Measurements from ENCODE around the gene DRD1.
"Not testable (repeated sequence)": the region's sequence is repeated elsewhere in the genome, so short reads cannot be mapped to it uniquely, and the experiment has no call there.

DRD1 gene

GRCh38 chr5:175467983-175468690 lies 24.2 kb upstream of the DRD1 start:
- no peak for DNase-seq

GRCh38 chr5:175466700-175467318 lies 22.8 kb upstream of the DRD1 start:
- DNase-seq, result no peak

- no peak for DNase-seq
Observed at GRCh38 chr5:175465282-175465681, 21.3 kb upstream of the DRD1 start.

GRCh38 chr5:175464942-175465233 lies 20.9 kb upstream of the DRD1 start:
- DNase-seq, result no peak

- DNase-seq, result peak; percentile 63
Observed at GRCh38 chr5:175464074-175464941, 20.3 kb upstream of the DRD1 start.

GRCh38 chr5:175463641-175464040 lies 19.7 kb upstream of the DRD1 start:
- peak; percentile 55 for DNase-seq

DNA sequence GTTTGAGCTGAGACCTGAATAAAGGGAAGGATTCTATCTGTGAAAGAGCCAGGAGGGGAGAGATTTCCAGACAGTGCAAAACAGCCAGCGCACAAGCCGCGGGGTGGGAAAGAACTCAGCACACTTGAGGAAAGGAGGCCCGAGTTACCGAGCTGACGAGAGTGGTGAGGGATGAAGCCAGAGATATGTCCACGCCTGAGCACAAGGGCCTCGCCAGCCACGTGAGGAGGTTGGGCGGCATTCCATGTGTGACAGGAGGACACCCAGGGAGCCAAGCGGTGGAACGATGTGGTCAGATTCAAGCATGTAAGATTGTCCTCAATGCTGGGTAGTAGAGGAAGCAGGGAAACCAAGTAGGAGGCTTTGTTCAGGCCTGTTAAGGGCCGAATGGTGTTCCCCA lies 17.4 kb upstream of the DRD1 start:
- no peak for DNase-seq

DNA sequence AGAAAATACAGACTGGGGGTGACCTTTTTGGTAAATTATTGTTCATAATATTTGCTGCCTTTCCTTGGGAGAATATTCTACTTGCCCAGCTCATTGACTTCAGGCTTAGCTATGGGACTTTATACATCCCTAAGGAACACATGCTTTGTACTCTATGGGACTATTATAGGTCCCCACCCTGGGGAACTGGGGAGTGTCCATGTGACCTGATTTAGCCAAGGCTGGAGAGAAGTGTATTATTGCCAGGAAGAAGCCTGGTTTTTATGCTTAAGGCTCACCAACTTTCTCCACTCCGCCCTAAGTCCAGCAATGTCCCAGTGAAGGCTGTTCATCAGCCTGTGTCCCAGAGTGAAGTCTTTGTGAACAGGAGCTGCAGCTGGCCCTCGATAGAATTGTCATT lies 16.6 kb upstream of the DRD1 start:
- DNase-seq, result no peak

DNA sequence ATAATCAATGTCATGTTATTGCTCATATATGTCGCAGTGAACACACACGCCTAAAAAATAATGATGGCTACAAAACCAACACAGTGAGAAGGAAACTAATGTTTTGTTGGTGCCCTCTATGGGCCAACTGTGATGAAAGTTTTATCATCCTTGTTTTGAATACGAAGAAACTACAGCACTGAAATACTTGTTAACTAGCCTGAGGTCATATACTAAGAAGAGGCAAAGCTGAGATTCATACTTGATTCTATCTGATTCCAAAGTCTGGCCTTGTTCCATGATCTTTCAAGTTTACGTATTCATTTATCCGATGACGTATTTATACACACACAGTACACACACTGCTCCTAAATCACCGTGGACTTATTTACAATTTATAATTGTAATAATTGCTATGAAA lies 16.1 kb upstream of the DRD1 start:
- DNase-seq, result peak; percentile 36

- DNase-seq, result no peak
Observed at GRCh38 chr5:175457466-175457865, 13.5 kb upstream of the DRD1 start.

DNA sequence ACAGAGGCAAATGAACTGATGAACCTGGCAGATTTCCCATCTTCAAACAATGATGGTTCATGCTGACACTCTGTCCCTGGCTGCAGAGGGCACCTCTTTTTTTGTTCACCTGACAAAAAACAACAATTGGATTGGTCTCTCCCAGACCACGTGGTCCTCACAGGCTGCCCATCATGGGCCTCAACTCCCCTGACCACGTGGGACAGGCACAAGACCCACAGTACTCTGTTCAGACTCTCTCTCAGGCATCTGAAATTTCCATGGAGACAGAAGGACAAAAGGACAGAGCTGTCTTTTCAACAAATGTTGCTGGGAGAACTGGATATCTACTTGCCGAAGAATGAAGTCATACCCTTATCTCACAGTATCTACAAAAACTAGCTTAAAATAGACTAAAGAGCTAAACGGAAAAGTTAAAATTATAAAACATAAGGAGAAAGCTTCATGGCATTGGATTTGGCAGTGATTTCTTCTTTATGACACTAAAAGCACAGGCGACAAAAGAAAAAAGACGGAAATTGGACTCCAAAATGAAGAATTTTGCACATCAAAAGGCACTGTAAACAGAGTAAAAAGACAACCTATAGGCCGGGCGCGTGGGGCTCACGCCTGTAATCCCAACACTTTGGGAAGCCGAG lies 12.2 kb upstream of the DRD1 start:
- no peak for DNase-seq

GRCh38 chr5:175454338-175454737 lies 10.4 kb upstream of the DRD1 start:
- not testable (repeated sequence) for DNase-seq

DNA sequence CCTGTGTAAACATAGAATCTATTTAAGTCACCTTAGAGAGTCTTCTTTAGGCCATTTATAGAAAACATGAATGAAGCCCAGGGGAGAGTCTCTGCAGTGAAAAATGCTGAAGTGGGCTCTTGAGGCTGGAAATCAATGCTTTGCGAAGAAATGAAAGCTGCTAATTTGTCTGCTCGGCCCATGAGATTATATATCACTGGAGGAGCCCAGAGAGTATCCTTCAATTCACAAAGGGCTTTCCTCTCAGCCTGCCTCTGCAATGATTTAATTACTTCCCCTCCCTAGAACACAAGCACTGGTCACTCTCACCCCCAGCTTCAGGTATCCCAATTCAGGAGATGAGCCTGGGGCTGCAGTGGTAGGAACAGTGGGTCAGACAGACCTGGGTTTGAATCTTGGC lies 8.2 kb upstream of the DRD1 start:
- no peak for DNase-seq

DNA sequence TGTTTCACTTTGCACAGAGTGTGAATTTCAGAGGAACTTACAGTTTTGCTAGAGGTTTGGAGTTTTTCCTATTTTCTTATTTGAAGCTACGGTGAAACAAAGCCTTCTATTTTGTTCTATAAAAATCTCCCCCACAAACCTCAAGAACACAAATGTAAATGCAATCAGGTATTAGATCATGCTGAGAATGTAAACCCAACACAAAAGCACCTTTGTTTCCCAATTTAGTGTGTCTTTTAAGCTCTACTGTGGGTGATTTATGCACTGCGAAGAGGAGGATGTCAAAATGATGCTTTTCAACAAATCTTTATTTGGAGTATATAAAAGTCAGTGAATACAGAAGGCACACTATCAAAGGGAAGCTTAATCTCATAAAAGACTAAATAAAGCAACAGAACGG lies 4.3 kb upstream of the DRD1 start:
- DNase-seq, result no peak

DNA sequence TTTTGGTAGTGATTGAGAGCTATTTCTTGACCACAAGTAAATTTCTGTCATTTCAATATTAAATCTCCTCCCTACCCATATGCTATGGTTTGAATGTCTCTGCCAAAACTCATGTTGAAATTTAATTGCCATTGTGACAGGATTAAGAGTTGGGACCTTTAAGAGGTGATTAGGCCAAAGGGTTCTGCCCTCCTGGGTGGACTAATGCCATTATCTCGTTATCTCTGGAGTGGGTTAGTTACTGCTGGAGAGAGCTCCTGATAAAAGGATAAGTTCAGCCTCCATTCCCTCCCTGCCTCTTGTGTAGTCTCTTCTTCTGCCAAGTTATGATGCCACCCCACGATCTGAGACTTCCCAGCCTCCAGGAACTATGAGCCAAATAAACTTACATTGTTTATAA lies 3.6 kb upstream of the DRD1 start:
- DNase-seq, result no peak

DNA sequence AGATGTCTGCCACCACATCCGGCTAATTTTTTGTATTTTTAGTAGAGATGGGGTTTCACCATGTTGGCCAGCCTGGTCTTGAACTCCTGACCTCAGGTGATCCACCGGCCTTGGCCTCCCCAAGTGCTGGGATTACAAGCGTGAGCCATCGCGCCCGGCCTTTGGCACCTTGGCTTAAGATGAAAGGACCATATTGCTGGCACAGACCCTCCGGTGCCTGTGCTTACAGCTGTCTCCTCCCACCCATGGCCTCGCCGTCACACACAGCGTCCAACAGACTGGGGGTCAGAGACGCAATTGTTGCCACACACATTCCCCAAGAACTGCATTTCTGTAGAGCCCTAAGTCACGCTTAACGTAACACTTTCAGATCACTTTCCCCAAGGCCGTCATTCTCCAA lies 2.4 kb upstream of the DRD1 start:
- not testable (repeated sequence) for DNase-seq

- DNase-seq, result no peak
Observed at GRCh38 chr5:175444905-175445456, 999 bp upstream of the DRD1 start.

- DNase-seq, result no peak
Observed at GRCh38 chr5:175443514-175444059, 395 bp downstream of the DRD1 start.

DNA sequence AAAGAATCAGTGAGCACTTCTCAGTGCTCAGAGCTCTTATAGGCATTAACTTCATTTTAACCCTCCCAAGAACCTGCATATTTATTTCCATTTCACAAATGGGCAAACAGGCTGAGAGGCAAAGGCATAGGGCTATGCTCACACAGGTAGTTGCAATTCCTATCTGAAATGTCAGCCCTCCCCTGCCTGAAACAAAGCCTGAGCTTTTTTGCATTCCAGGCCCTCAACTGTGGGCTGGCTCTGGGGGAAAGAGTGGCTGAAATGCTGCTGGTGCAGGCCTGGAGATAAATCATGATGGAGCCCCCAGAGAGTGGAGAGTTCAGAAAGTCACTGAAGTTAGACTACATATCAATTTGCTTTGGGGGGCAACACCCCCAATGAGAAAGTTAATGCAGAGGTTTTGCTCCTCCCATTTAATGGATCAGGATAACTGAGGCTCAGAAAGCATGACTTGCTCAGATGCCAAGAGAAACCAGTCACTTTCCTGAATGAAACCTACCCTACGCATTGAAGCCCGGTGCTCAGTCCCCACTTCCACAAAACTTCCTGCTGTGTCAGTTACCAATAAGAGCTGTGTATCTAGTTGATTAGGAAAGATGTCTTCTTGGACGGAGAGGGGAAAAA lies 5.6 kb downstream of the DRD1 start:
- DNase-seq, result no peak

GRCh38 chr5:175436359-175436758 lies 7.6 kb downstream of the DRD1 start:
- no peak for DNase-seq

- no peak for DNase-seq
Observed at GRCh38 chr5:175434800-175435199, 9.2 kb downstream of the DRD1 start.

DNA sequence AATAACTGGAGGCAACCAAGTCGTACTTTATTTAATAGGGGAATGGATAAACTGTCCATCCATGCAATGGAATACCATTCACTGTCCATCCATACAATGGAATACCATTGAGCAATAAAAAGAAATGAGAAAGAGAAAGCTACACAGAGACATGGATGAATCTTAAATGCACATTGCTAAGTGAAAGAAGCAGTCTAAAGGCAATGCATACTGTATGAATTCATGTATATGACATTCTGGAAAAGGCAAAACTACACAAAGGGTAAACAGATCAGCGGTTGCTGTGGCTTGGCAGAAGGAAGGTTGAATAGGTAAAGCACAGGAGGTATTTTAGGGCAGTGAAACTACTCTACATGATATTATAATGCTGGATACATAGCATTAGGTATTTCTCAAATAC lies 16.2 kb downstream of the DRD1 start:
- DNase-seq, result no peak

DNA sequence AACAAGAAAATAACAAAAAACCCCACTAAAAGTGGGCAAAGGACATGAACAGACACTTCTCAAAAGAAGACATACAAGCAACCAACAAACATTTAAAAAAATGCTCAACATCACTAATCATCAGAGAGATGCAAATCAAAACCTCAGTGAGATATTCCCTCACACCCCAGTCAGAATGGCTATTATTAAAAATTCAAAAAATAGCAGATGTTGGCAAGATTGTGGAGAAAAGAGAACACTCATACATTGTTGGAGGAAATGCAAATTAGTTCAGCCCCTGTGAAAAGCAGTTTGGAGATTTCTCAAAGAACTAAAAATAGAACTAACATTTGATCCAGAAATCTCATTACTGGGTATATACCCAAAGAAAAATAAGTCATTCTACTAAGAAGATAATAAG lies 19.4 kb downstream of the DRD1 start:
- DNase-seq, result not testable (repeated sequence)

Measured in NCI-H1105 (cell line).